Esophagus muscularis mucosa (tissue), 4 donors: ENCODE results near the gene PYCR2. TPM values are rescaled to one million over a fixed set of nuclear protein-coding genes. Genes with fewer than 3 reads are reported as not detected.

ENCODE experiments used
- DNase-seq: peaks from one replicate; pipeline ENCODE4 v3.0.0-alpha.2; 2017; ENCODE audit errors: extremely low spot score
- H3K27ac ChIP-seq, 4 donors: fragments of 200-600 bp; sonication (generic); replicated peaks in 1 of 4; 1 replicate in 3 of 4; 2 replicates in 1 of 4; pipeline ENCODE4 v1.5.1; 2016 to 2019; ENCODE audit warnings: mild to moderate bottlenecking in 1 of 4
- H3K27me3 ChIP-seq, 4 donors: fragments of 200-600 bp; sonication (generic); one replicate each; pipeline versions ENCODE4 v1.5.1 to v1.6.0; 2016 to 2019
- H3K36me3 ChIP-seq, 4 donors: fragments of 200-600 bp; sonication (generic); one replicate each; pipeline ENCODE4 v1.5.1; 2016 to 2019
- H3K4me1 ChIP-seq, 4 donors: fragments of 200-600 bp; sonication (generic); one replicate each; pipeline ENCODE4 v1.5.1; 2016 to 2019
- H3K4me3 ChIP-seq, 4 donors: fragments of 200-600 bp; sonication (generic); 1 replicate in 2 of 4; 2 replicates in 2 of 4; pipeline ENCODE4 v1.5.1; 2016 to 2019; ENCODE audit warnings: mild to moderate bottlenecking in 4 of 4, moderate library complexity in 1 of 4
- H3K9me3 ChIP-seq, 4 donors: fragments of 200-600 bp; sonication (generic); 1 replicate in 3 of 4; 2 replicates in 1 of 4; pipeline ENCODE4 v1.5.1; 2016 to 2019
- EP300 ChIP-seq: sonication (generic); formaldehyde crosslinking; IDR thresholded peaks from one replicate; pipeline ENCODE4 v1.6.1; 2017; ENCODE audit warnings: antibody characterized with exemption
- POLR2A ChIP-seq: fragments of 450-650 bp; IDR thresholded peaks from one replicate; pipeline ENCODE4 v1.6.1; 2017; ENCODE audit warnings: antibody characterized with exemption, moderate library complexity, mild to moderate bottlenecking, low read depth
- POLR2AphosphoS5 ChIP-seq, 2 donors: sonication (generic); formaldehyde crosslinking; IDR thresholded peaks; one replicate each; pipeline ENCODE4 v1.6.1; 2017; ENCODE audit warnings: antibody characterized with exemption in 2 of 2
- WGBS: methylation state at CpG from one replicate; pipeline ENCODE4 v1.1.5; 2018; 5-methylcytosine and 5-hydroxymethylcytosine counted together
- intact Hi-C: fragments of 100-400 bp; cut with DNase I; formaldehyde crosslinking; loops from one replicate; pipeline ENCODE4 v1.15.1; 2023
- total RNA-seq, 4 donors: library from RNA; depleted of rRNA; stranded (reverse); fragments of >200 nt; gene quantifications; one replicate each; pipeline versions ENCODE4 v1.1.0 to v1.2.1, GENCODE V29; 2016
- TF ChIP-seq, protein P1 (sequence below), 3 experiments: fragments of 200-600 bp in 2 of 3; fragments of 450-650 bp in 1 of 3; sonication (generic) in 2 of 3; IDR thresholded peaks; one replicate each; pipeline ENCODE4 v1.5.1; 2017 to 2019; ENCODE audit warnings: antibody characterized with exemption in 3 of 3, mild to moderate bottlenecking in 2 of 3, moderate library complexity in 1 of 3

PYCR2 gene
- total RNA-seq, 4 donors from 2014 or later: 37.4 to 73.6 (median 58.2) TPM

DNA sequence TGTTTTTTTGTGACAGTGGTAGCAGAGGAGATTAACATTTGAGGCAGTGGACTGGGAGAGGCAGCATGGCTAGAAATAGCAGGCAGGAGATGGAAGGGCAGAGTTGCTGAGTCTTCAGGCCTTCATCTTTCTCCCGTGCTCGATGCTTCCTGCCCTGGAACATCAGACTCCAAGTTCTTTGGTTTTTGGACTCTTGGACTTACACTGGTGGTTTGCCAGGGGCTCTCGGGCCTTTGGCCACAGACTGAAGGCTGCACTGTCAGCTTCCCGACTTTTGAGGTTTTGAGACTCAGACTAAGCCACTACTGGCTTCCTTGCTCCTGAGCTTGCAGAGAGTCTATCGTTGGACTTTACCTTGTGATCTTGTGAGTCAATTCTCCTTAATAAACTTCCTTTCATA, 41.2 kb upstream of the PYCR2 start:
- TF ChIP-seq, protein P1, sequence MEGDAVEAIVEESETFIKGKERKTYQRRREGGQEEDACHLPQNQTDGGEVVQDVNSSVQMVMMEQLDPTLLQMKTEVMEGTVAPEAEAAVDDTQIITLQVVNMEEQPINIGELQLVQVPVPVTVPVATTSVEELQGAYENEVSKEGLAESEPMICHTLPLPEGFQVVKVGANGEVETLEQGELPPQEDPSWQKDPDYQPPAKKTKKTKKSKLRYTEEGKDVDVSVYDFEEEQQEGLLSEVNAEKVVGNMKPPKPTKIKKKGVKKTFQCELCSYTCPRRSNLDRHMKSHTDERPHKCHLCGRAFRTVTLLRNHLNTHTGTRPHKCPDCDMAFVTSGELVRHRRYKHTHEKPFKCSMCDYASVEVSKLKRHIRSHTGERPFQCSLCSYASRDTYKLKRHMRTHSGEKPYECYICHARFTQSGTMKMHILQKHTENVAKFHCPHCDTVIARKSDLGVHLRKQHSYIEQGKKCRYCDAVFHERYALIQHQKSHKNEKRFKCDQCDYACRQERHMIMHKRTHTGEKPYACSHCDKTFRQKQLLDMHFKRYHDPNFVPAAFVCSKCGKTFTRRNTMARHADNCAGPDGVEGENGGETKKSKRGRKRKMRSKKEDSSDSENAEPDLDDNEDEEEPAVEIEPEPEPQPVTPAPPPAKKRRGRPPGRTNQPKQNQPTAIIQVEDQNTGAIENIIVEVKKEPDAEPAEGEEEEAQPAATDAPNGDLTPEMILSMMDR (IDR thresholded peaks at IDR 0.05): no peak
- TF ChIP-seq EP300 (no peak), POLR2AphosphoS5 (IDR thresholded peaks at IDR 0.05) (no peak), POLR2A (no peak)
- Histone ChIP-seq H3K9me3 (no peaks in the 10 kb centered on the region), H3K4me3 (no peak overlapping the region), H3K27ac (no peak overlapping the region), H3K27me3 (peaks cover 0 to 16% (median 0%) of the 10 kb centered on the region in 4 donors), H3K36me3 (no peaks in the 10 kb centered on the region), H3K4me1 (peaks cover 0 to 4% (median 2%) of the 10 kb centered on the region in 4 donors)
- WGBS: 79% methylated on average over 5 of the region's 5 CpGs
- no peak for DNase-seq
- intact Hi-C loops: no loop called here

DNA sequence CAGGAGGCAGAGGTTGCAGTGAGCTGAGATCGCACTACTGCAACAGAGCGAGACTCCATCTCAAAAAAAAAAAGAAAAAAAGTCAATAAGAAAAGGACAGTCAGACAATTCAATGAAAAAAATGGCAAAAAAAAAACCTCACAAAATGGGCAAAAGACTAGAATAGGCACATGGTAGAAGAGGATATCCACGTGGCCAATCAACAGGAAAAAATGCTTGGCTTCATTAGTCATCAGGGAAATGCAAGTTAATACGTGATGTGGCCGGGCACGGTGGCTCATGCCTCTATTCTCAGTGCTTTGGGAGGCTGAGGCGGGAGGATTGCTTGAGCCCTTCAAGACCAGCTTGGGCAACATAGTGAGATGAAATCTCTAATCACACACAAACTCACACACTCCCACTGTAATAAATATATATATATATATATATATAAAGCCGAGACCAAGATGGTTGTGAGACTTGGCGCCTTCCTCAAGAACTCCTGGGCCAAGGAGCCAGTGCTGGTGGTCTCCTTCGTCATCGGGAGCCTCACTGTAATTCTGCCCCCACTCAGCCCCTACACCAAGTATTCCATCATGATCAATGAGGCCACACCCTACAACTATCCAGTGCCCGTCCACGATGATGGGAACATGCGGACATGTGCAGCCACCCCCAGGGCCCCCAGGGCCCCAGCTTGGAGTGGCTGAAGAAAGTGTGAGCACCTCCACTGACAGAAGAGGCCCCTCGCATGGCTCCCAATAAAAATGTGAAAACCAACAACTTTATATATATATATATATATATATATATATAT, 39.9 kb upstream of the PYCR2 start:
- no peak overlapping the region for H3K4me3 ChIP-seq
- H3K27me3 ChIP-seq: peaks cover 0 to 16% (median 0%) of the 10 kb centered on the region in 4 donors
- no peak for DNase-seq
- peaks cover 0 to 4% (median 2%) of the 10 kb centered on the region in 4 donors for H3K4me1 ChIP-seq
- 88% methylated on average over 15 of the region's 15 CpGs for WGBS
- H3K27ac ChIP-seq: no peak overlapping the region
- no peaks in the 10 kb centered on the region for H3K36me3 ChIP-seq
- no peaks in the 10 kb centered on the region for H3K9me3 ChIP-seq
- intact Hi-C loops: no loop called here
- TF ChIP-seq POLR2A: no peak
- TF ChIP-seq POLR2AphosphoS5 (IDR thresholded peaks at IDR 0.05): no peak
- no peak for TF ChIP-seq EP300
- TF ChIP-seq, protein P1 (IDR thresholded peaks at IDR 0.05): no peak

DNA sequence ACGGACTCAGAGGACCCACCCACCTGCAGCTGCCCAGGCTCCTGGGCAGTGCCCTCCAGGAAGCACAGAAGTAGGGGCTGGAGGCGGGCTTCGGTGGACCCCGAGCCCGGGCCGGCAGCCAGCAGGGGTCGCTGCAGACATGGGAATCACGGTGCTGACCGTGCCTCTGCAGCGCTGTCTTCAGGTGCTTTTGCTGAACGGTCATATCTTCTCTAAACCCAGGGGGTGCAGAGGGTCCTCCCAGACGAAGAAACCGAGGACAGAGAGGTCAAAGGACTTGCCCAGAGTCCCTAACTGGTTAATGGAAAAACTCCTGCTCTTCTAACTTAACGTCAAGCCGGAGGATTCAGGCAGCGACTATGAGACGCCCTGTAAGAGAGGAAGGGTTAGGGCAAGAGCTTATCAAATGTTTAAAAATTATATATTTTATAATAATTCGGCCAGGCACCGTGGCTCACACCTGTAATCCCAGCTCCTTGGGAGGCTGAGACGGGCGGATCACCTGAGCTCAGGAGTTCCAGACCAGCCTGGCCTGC, 38.5 kb upstream of the PYCR2 start:
- TF ChIP-seq, protein P1 (IDR thresholded peaks at IDR 0.05): peak in 2 of 3 experiments; percentile 40 to 51
- TF ChIP-seq POLR2A (no peak), POLR2AphosphoS5 (IDR thresholded peaks at IDR 0.05) (no peak), EP300 (no peak)
- intact Hi-C loops: no loop called here
- H3K27ac ChIP-seq: no peak overlapping the region
- peaks cover 0 to 4% (median 2%) of the 10 kb centered on the region in 4 donors for H3K4me1 ChIP-seq
- DNase-seq: no peak
- no peak overlapping the region for H3K4me3 ChIP-seq
- no peaks in the 10 kb centered on the region for H3K9me3 ChIP-seq
- no peaks in the 10 kb centered on the region for H3K36me3 ChIP-seq
- H3K27me3 ChIP-seq: peaks cover 0 to 16% (median 0%) of the 10 kb centered on the region in 4 donors
- 43% methylated on average over 16 of the region's 21 CpGs for WGBS

DNA sequence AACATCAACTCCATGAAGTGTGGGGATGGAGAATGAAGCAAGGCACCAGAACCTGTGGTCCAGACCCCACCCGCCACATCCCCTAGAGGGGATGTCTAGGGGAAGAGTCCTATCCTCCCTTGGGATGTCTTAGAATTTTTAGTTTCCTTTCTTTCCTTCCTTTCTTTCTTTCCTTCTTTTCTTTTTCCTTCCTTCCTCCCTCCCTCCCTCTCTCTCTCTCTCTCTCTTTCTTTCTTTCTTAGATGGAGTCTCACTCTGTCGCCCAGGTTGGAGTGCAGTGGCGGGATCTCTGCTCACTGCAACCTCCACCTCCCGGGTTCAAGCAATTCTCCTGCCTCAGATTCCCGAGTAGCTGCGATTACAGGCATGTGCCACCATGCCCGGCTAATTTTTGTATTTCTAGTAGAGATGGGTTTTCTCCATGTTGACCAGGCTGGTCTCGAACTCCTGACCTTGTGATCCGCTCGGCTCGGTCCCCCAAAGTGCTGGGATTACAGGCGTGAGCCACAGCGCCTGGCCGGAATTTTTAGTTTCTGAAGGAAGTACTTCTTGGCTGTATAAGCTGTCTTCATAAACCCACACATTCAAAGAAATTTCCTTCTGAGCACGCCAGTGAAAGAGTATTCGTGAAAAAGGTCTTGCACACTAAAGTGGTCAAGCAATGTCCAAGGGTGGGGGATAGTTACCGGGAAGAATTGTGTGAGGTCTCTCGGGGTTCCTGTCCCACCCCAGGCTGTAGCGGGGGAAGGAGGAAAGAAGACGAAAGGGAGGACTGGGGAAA, 37.8 kb upstream of the PYCR2 start:
- Histone ChIP-seq H3K9me3 (no peaks in the 10 kb centered on the region), H3K27me3 (peaks cover 0 to 16% (median 0%) of the 10 kb centered on the region in 4 donors), H3K27ac (no peak overlapping the region), H3K4me1 (peaks cover 0 to 4% (median 2%) of the 10 kb centered on the region in 4 donors), H3K4me3 (no peak overlapping the region), H3K36me3 (no peaks in the 10 kb centered on the region)
- intact Hi-C loops: no loop called here
- 76% methylated on average over 20 of the region's 20 CpGs for WGBS
- no peak for DNase-seq
- TF ChIP-seq EP300 (no peak), POLR2A (no peak), POLR2AphosphoS5 (IDR thresholded peaks at IDR 0.05) (no peak)
- TF ChIP-seq, protein P1 (IDR thresholded peaks at IDR 0.05): no peak
